Heart right ventricle (tissue), 16 donors: Measurements from ENCODE around the gene BPIFB1. TPM values are rescaled to one million over a fixed set of nuclear protein-coding genes. Genes with fewer than 3 reads are reported as not detected.

ENCODE experiments used
- ATAC-seq, 8 donors: fragments of 200-7000 bp; cut with Tn5 transposase; one replicate each; pipeline ENCODE4 v1.9.1; 2020; ENCODE audit warnings: mild to moderate bottlenecking in 8 of 8, moderate library complexity in 8 of 8, moderate number of reproducible peaks in 1 of 8
- DNase-seq, 2 donors: peaks; one replicate each; pipeline ENCODE4 v3.0.0-alpha.2; 2020
- H3K27ac ChIP-seq, 10 donors: fragments of 200-600 bp; sonication (generic) in 2 of 10; one replicate each; pipeline versions ENCODE4 v1.5.0 to v1.8.0; 2020 to 2022; ENCODE audit warnings: mild to moderate bottlenecking in 3 of 10
- H3K27me3 ChIP-seq, 7 donors: fragments of 200-600 bp; one replicate each; pipeline ENCODE4 v1.8.0; 2021 to 2022; ENCODE audit warnings: mild to moderate bottlenecking in 2 of 7
- H3K36me3 ChIP-seq, 9 donors: fragments of 200-600 bp; sonication (generic) in 1 of 9; one replicate each; pipeline versions ENCODE4 v1.5.0 to v1.8.0; 2020 to 2022; ENCODE audit warnings: mild to moderate bottlenecking in 2 of 9
- H3K4me1 ChIP-seq, 9 donors: fragments of 200-600 bp; sonication (generic) in 1 of 9; one replicate each; pipeline versions ENCODE4 v1.5.0 to v1.8.0; 2020 to 2022; ENCODE audit warnings: mild to moderate bottlenecking in 4 of 9
- H3K4me3 ChIP-seq, 10 donors: fragments of 200-600 bp; sonication (generic) in 2 of 10; one replicate each; pipeline versions ENCODE4 v1.5.0 to v1.8.0; 2020 to 2022; ENCODE audit warnings: mild to moderate bottlenecking in 7 of 10, moderate library complexity in 2 of 10
- H3K9me3 ChIP-seq, 11 donors: fragments of 200-600 bp in 10 of 11; sonication (generic) in 2 of 11; one replicate each; pipeline versions ENCODE4 v1.5.0 to v1.8.0; 2013 to 2022; ENCODE audit warnings: mild to moderate bottlenecking in 2 of 11, control low read depth in 1 of 11, moderate library complexity in 1 of 11
- WGBS, 2 donors: extraction: QIAGEN DNeasy Blood & Tissue Kit; methylation state at CpG; one replicate each; pipeline ENCODE4 v1.1.7; 2013; ENCODE audit warnings: inconsistent platforms in 1 of 2; 5-methylcytosine and 5-hydroxymethylcytosine counted together
- intact Hi-C, 10 donors: fragments of 100-400 bp; cut with DNase I; formaldehyde crosslinking; loops; one replicate each; pipeline versions ENCODE4 v1.11.1 to v1.14.2; 2022
- polyA plus RNA-seq, 2 donors: library from polyadenylated mRNA; stranded (reverse); fragments of 200-250 nt; gene quantifications; one replicate each; pipeline ENCODE4 v1.2.3, GENCODE V29; 2013
- total RNA-seq, 10 donors: library from RNA; stranded (reverse); fragmentation: NEBNext Ultra II Directional in 3 of 10; extraction: Animal tissue kit (Norgen Biotek cat#: 25700) in 3 of 10; gene quantifications; one replicate each; pipeline versions ENCODE4 v1.2.1 to v1.2.4, GENCODE V29; 2021 to 2023
- TF ChIP-seq, protein P1 (sequence below), 9 donors: fragments of 200-600 bp; sonication (generic) in 2 of 9; IDR thresholded peaks; one replicate each; pipeline versions ENCODE4 v1.5.0 to v1.8.0; 2021 to 2022; ENCODE audit warnings: antibody characterized with exemption in 9 of 9, mild to moderate bottlenecking in 5 of 9, moderate library complexity in 1 of 9
- donor health status: Arrhythmogenic right ventricular cardiomyopathy.
- donor health status: ischemic (EF 13 %, LVEDD 7.1; RV severe dilation, severe dysfunction).
- donor health status: healthy with polysubstance abuse.
- donor health status: DM: no; HTN: yes; CAD: no.
- donor health status: DM: no; HTN: no; CAD: no.
- donor health status: ischemic (EF 25% LVEDD 6.9; RV normal size, moderate dysfunction).
- donor health status: ischemic (EF 25% LVEDD 5.7; RV mildly dilated, moderate dysfunction).
- donor health status: healthy.
- donor health status: DM: yes; HTN: yes; CAD: no.
- donor health status: Ischemic cardiomyopathy.
- donor health status: ischemic (EF 35%, LVEDD 5.7; RV mildly dilated, moderate dysfunction).
- donor health status: nonischemic (EF 11% LVEDD 7.7; RV severe dilation, severe dysfunction).
- donor health status: DM: yes; HTN: yes; CAD: no.
- donor health status: PGD.
- donor health status: ischemic (EF 29% LVEDD 5.4; RV normal size, mild dysfunction).
- donor health status: nonischemic (EF 23%, LVEDD 6.1; RV moderate dilation, normal function).

BPIFB1 gene
- total and polyA plus RNA-seq, 12 donors, result 0.03 TPM; not detected in 11

DNA sequence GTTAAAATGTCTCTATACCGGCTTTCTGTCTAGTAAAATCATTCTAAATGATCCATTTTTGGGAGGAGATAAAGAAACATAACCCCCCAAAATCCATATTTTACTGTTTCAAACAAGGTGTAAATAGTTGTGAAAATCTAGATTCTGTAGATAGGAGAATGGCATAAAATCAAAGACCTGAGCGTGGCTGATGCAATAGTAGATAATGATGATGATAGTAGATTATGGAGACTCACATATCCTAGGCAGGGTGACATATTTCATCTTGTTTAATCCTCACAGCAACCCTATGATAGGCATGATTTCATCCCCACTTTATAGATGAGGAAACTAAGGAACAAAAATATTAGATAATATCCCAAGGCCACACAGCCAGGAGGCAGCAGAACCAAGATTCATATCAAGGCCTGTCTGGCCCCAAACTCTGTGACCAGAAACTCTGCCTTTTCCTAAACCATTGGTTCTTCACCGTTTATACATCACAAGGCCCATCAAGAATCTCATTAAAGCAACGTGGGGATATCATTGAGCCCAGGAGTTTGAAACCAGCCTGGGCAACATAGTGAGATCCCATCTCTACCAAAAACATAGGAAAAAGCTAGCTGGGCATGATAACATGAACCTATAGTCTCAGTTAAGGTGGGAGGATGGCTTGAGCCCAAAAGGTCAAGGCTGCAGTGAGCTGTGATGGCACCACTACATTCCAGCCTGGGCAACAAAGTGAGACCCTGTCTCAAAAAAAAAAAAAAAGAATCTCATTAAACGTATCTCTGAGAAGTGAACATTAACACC is 55.6 kb downstream of the BPIFB1 start:
- no peak overlapping the region for H3K4me3 ChIP-seq
- intact Hi-C loops, result no loop called here
- ATAC-seq, result no peak
- no peak overlapping the region for H3K27ac ChIP-seq
- 85 to 91% methylated on average over 5 of the region's 5 CpGs for WGBS, 2 donors
- H3K36me3 ChIP-seq, result no peaks in the 10 kb centered on the region
- peaks cover 0 to 38% (median 4%) of the 10 kb centered on the region in 7 donors for H3K27me3 ChIP-seq
- no peak for DNase-seq
- no peaks in the 10 kb centered on the region for H3K4me1 ChIP-seq
- no peaks in the 10 kb centered on the region for H3K9me3 ChIP-seq
- TF ChIP-seq, protein P1, sequence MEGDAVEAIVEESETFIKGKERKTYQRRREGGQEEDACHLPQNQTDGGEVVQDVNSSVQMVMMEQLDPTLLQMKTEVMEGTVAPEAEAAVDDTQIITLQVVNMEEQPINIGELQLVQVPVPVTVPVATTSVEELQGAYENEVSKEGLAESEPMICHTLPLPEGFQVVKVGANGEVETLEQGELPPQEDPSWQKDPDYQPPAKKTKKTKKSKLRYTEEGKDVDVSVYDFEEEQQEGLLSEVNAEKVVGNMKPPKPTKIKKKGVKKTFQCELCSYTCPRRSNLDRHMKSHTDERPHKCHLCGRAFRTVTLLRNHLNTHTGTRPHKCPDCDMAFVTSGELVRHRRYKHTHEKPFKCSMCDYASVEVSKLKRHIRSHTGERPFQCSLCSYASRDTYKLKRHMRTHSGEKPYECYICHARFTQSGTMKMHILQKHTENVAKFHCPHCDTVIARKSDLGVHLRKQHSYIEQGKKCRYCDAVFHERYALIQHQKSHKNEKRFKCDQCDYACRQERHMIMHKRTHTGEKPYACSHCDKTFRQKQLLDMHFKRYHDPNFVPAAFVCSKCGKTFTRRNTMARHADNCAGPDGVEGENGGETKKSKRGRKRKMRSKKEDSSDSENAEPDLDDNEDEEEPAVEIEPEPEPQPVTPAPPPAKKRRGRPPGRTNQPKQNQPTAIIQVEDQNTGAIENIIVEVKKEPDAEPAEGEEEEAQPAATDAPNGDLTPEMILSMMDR (IDR thresholded peaks at IDR 0.05), result no peak

DNA sequence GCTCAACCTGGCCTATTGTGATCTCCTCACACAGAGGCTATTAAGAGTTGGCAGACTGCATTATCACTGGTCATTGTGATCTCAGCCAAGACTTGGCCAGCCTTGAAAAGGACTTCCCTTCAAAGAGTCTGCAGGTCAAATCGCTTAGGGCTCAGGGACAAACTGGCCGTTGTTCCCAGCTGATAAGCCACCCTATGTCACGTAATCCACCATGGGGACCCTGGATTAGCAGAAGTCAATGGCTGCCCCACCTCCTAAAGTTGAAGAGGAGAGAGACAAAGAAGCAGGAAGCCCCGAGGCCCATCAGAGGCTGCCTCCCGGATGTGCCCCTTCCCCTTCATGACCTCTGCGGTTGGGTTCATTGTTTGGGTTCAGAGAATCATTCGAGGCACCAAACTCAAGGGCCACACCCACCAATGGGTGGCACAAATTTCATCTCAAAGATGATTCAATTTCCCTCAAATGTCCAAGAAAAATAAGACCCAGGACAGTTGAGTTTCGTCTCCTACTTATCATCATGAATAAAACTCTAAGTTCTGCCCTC is 56.6 kb downstream of the BPIFB1 start:
- Histone ChIP-seq H3K4me3 (no peak overlapping the region), H3K27me3 (peaks cover 0 to 38% (median 3%) of the 10 kb centered on the region in 7 donors), H3K27ac (no peak overlapping the region), H3K9me3 (no peaks in the 10 kb centered on the region), H3K4me1 (no peaks in the 10 kb centered on the region), H3K36me3 (no peaks in the 10 kb centered on the region)
- WGBS, 2 donors, result 67% methylated on average over 8 of the region's 8 CpGs
- intact Hi-C loops, result no loop called here
- ATAC-seq, result no peak
- DNase-seq, result no peak
- TF ChIP-seq, protein P1 (IDR thresholded peaks at IDR 0.05), result no peak

DNA sequence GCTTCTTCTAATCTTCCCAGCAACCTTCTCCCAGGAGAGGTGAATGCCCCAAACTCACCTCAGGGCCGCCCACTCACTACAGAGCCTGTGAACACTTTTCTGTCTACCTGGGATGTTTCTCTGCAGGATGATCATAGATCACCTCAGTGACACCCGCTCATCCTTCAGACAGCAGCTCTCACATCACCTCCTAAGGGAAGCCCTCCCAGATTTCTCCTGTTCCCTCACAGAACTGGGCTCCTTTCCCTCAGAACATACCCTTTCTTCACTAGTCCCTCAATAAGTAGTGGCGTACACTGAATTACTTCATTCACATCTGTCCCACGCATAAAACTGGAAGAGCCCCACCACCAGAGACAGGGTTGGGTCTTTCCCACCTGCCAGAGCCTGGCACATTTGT is 60.5 kb downstream of the BPIFB1 start:
- no peaks in the 10 kb centered on the region for H3K4me1 ChIP-seq
- no peaks in the 10 kb centered on the region for H3K9me3 ChIP-seq
- DNase-seq (no peak), ATAC-seq (no peak)
- intact Hi-C loops, result no loop called here
- TF ChIP-seq, protein P1 (IDR thresholded peaks at IDR 0.05), result no peak
- peaks cover 0 to 29% (median 3%) of the 10 kb centered on the region in 7 donors for H3K27me3 ChIP-seq
- no peak overlapping the region for H3K27ac ChIP-seq
- H3K4me3 ChIP-seq, result no peak overlapping the region
- 91 to 97% methylated on average over 4 of the region's 4 CpGs for WGBS, 2 donors
- no peaks in the 10 kb centered on the region for H3K36me3 ChIP-seq

DNA sequence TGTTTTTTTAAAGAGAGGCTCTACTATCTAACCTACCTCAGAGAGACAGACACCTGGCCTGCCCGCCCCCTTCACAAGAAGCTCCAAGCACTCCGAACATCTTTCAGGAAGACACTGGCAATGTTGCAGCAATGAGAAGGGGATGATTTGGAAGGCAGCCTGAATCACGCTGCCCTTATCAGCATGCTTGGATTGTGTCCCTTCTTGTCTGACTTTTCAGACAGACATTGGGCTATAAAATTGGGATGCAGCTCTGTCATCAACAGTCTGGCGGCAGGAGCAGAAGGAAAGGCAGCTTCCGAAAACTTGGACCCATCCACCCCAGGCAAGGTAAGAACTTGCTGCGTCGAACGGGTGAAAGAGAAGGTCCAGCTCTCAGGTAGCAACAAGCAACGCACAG is 62.3 kb downstream of the BPIFB1 start:
- no peaks in the 10 kb centered on the region for H3K4me1 ChIP-seq
- no peaks in the 10 kb centered on the region for H3K9me3 ChIP-seq
- intact Hi-C loops, result no loop called here
- WGBS, 2 donors, result 61 to 64% methylated on average over 9 of the region's 9 CpGs
- no peak overlapping the region for H3K4me3 ChIP-seq
- no peak overlapping the region for H3K27ac ChIP-seq
- no peak for ATAC-seq
- peaks cover 0 to 15% (median 0%) of the 10 kb centered on the region in 9 donors for H3K36me3 ChIP-seq
- peaks cover 0 to 19% (median 0%) of the 10 kb centered on the region in 7 donors for H3K27me3 ChIP-seq
- TF ChIP-seq, protein P1 (IDR thresholded peaks at IDR 0.05), result no peak
- no peak for DNase-seq
